CD4-positive, alpha-beta memory T cell (primary cell): Measurements from ENCODE around the gene CNTN4. TPM values are rescaled to one million over a fixed set of nuclear protein-coding genes. Genes with fewer than 3 reads are reported as not detected.
A peak's percentile ranks its signal among the peaks of the same experiment; 100 is the strongest.

ENCODE experiments used
- CTCF ChIA-PET: fragments of 350-600 bp; sonication (Branson Sonifier 250); formaldehyde crosslinking; loops from one replicate; lab custom pipeline; 2021; ENCODE audit warnings: inconsistent platforms; ENCODE audit not compliant: partially characterized antibody; lab: Charles Lee
- POLR2A ChIA-PET: fragments of 350-600 bp; sonication (Branson Sonifier 250); formaldehyde crosslinking; loops from one replicate; lab custom pipeline; 2021; ENCODE audit not compliant: partially characterized antibody; lab: Charles Lee
- DNase-seq, 5 donors: peaks; one replicate each; pipeline versions ENCODE4 v3.0.0 to v3.0.0-alpha.2; 2020 to 2022; ENCODE audit warnings: mixed read lengths in 1 of 5
- H3K27ac ChIP-seq: one replicate; pipeline ENCODE4 v1.7.0; 2013; ENCODE audit warnings: low read depth, low read length
- H3K27me3 ChIP-seq: 2 replicates; pipeline ENCODE4 v1.7.0; 2013; ENCODE audit warnings: mild to moderate bottlenecking, low read length, moderate library complexity; ENCODE audit not compliant: insufficient read depth
- H3K36me3 ChIP-seq: 2 replicates; pipeline ENCODE4 v1.7.0; 2013; ENCODE audit warnings: mild to moderate bottlenecking, low read length, moderate library complexity; ENCODE audit not compliant: insufficient read depth
- H3K4me1 ChIP-seq: 2 replicates; pipeline ENCODE4 v1.7.0; 2013; ENCODE audit warnings: mild to moderate bottlenecking, low read length, moderate library complexity; ENCODE audit not compliant: insufficient read depth
- H3K4me3 ChIP-seq, 2 donors: one replicate each; pipeline ENCODE4 v1.7.0; 2013; ENCODE audit warnings: low read length in 2 of 2, mild to moderate bottlenecking in 1 of 2
- H3K9me3 ChIP-seq, 2 donors: one replicate each; pipeline ENCODE4 v1.7.0; 2013; ENCODE audit warnings: low read length in 2 of 2, control low read depth in 1 of 2; ENCODE audit not compliant: control insufficient read depth in 1 of 2
- H3K27ac Mint-ChIP-seq, 7 donors: one replicate each; pipeline ENCODE4 v1.8.0; 2020 to 2021; ENCODE audit warnings: mixed read lengths in 7 of 7, mild to moderate bottlenecking in 6 of 7, inconsistent platforms in 3 of 7, moderate library complexity in 3 of 7
- H3K27me3 Mint-ChIP-seq, 2 donors: one replicate each; pipeline ENCODE4 v1.8.0; 2020 to 2021; ENCODE audit warnings: mixed read lengths in 2 of 2
- H3K36me3 Mint-ChIP-seq, 2 donors: one replicate each; pipeline ENCODE4 v1.8.0; 2020 to 2021; ENCODE audit warnings: mixed read lengths in 2 of 2, inconsistent platforms in 1 of 2, mild to moderate bottlenecking in 1 of 2
- H3K4me1 Mint-ChIP-seq, 4 donors: one replicate each; pipeline ENCODE4 v1.8.0; 2020 to 2021; ENCODE audit warnings: mixed read lengths in 4 of 4, mild to moderate bottlenecking in 1 of 4
- H3K4me3 Mint-ChIP-seq, 8 donors: one replicate each; pipeline ENCODE4 v1.8.0; 2020 to 2021; ENCODE audit warnings: mixed read lengths in 8 of 8, mild to moderate bottlenecking in 7 of 8, moderate library complexity in 6 of 8, inconsistent platforms in 3 of 8
- H3K9me3 Mint-ChIP-seq, 8 donors: one replicate each; pipeline ENCODE4 v1.8.0; 2020 to 2021; ENCODE audit warnings: mixed read lengths in 8 of 8, mild to moderate bottlenecking in 5 of 8, inconsistent platforms in 3 of 8, moderate library complexity in 1 of 8
- intact Hi-C: fragments of 100-400 bp; cut with micrococcal nuclease; formaldehyde crosslinking; loops from one replicate; pipeline ENCODE4 v1.15.1; 2023
- polyA plus RNA-seq, 2 donors: library from polyadenylated mRNA; unstranded; fragments of 300-500 nt; fragmentation: Illumina TruSeq; gene quantifications; one replicate each; pipeline ENCODE4 v1.2.3, GENCODE V29; 2021
- total RNA-seq, 2 experiments: library from RNA; stranded (reverse); gene quantifications; one replicate each; pipeline ENCODE4 v1.2.3, GENCODE V29; 2021

The CNTN4 gene
- total and polyA plus RNA-seq, 4 experiments from 2014 or later, result not detected

GRCh38 chr3:2092758-2093157 lies 5.9 kb upstream of the CNTN4 start:
- ChIA-PET POLR2A (no interaction called here), CTCF (no interaction called here)
- DNase-seq, result no peak
- H3K36me3 Mint-ChIP-seq, result no peaks in the 10 kb centered on the region
- H3K9me3 ChIP-seq, result no peaks in the 10 kb centered on the region
- no peak overlapping the region for H3K4me3 Mint-ChIP-seq
- H3K27me3 ChIP-seq, result no peaks in the 10 kb centered on the region
- no peaks in the 10 kb centered on the region for H3K4me1 ChIP-seq
- peaks cover 12 to 20% of the 10 kb centered on the region in 2 donors for H3K27me3 Mint-ChIP-seq
- peaks cover 0 to 2% (median under 1%) of the 10 kb centered on the region in 8 donors for H3K9me3 Mint-ChIP-seq
- H3K4me3 ChIP-seq, result no peak overlapping the region
- H3K27ac ChIP-seq, result no peak overlapping the region
- H3K27ac Mint-ChIP-seq, result no peak overlapping the region
- H3K36me3 ChIP-seq, result no peaks in the 10 kb centered on the region
- intact Hi-C loops, result no loop called here
- H3K4me1 Mint-ChIP-seq, result peaks cover 0 to 5% (median 2%) of the 10 kb centered on the region in 4 donors

GRCh38 chr3:2094941-2095340 lies 3.7 kb upstream of the CNTN4 start:
- DNase-seq, result no peak
- Mint-ChIP-seq H3K36me3 (no peaks in the 10 kb centered on the region), H3K27me3 (peaks cover 15 to 25% of the 10 kb centered on the region in 2 donors), H3K9me3 (peaks cover 0 to 3% (median 2%) of the 10 kb centered on the region in 8 donors), H3K27ac (no peak overlapping the region), H3K4me3 (no peak overlapping the region), H3K4me1 (peaks cover 2 to 14% (median 3%) of the 10 kb centered on the region in 4 donors)
- Histone ChIP-seq H3K27ac (no peak overlapping the region), H3K27me3 (no peaks in the 10 kb centered on the region), H3K4me1 (no peaks in the 10 kb centered on the region), H3K4me3 (no peak overlapping the region), H3K36me3 (no peaks in the 10 kb centered on the region), H3K9me3 (no peaks in the 10 kb centered on the region)
- POLR2A ChIA-PET, result no interaction called here
- CTCF ChIA-PET, result no interaction called here
- intact Hi-C loops, result no loop called here

- Histone ChIP-seq H3K27me3 (no peaks in the 10 kb centered on the region), H3K36me3 (no peaks in the 10 kb centered on the region), H3K9me3 (no peaks in the 10 kb centered on the region), H3K4me1 (no peaks in the 10 kb centered on the region), H3K4me3 (no peak overlapping the region), H3K27ac (no peak overlapping the region)
- H3K27me3 Mint-ChIP-seq, result peaks cover 25 to 36% of the 10 kb centered on the region in 2 donors
- H3K36me3 Mint-ChIP-seq, result no peaks in the 10 kb centered on the region
- intact Hi-C loops, result no loop called here
- peaks cover 0 to 4% (median under 1%) of the 10 kb centered on the region in 8 donors for H3K9me3 Mint-ChIP-seq
- POLR2A ChIA-PET, result no interaction called here
- CTCF ChIA-PET, result no interaction called here
- DNase-seq, result no peak
- H3K4me1 Mint-ChIP-seq, result peaks cover 2 to 17% (median 6%) of the 10 kb centered on the region in 4 donors
- no peak overlapping the region for H3K4me3 Mint-ChIP-seq
- no peak overlapping the region for H3K27ac Mint-ChIP-seq
Observed at GRCh38 chr3:2096216-2096615, 2.5 kb upstream of the CNTN4 start.

GRCh38 chr3:2097641-2098191 lies 950 bp upstream of the CNTN4 start:
- Mint-ChIP-seq H3K36me3 (no peaks in the 10 kb centered on the region), H3K9me3 (peaks cover 0 to 4% (median under 1%) of the 10 kb centered on the region in 8 donors), H3K4me1 (peaks cover 2 to 17% (median 6%) of the 10 kb centered on the region in 4 donors), H3K4me3 (peak overlapping the region in 4 of 8 donors; percentile 31 to 74 (median 56)), H3K27ac (no peak overlapping the region), H3K27me3 (peaks cover 31 to 37% of the 10 kb centered on the region in 2 donors)
- intact Hi-C loops, result no loop called here
- H3K4me1 ChIP-seq, result no peaks in the 10 kb centered on the region
- no peaks in the 10 kb centered on the region for H3K27me3 ChIP-seq
- CTCF ChIA-PET, result no interaction called here
- DNase-seq, result no peak
- H3K36me3 ChIP-seq, result no peaks in the 10 kb centered on the region
- POLR2A ChIA-PET, result no interaction called here
- H3K27ac ChIP-seq, result no peak overlapping the region
- no peak overlapping the region for H3K4me3 ChIP-seq
- H3K9me3 ChIP-seq, result no peaks in the 10 kb centered on the region

GRCh38 chr3:2099028-2099671 lies 484 bp downstream of the CNTN4 start:
- CTCF ChIA-PET, result no interaction called here
- intact Hi-C loops, result no loop called here
- Mint-ChIP-seq H3K9me3 (peaks cover 0 to 4% (median 0%) of the 10 kb centered on the region in 8 donors), H3K4me3 (peak overlapping the region in 1 of 8 donors; percentile 24), H3K4me1 (peaks cover 2 to 17% (median 6%) of the 10 kb centered on the region in 4 donors), H3K27me3 (peaks cover 31 to 35% of the 10 kb centered on the region in 2 donors), H3K27ac (no peak overlapping the region), H3K36me3 (no peaks in the 10 kb centered on the region)
- Histone ChIP-seq H3K9me3 (no peaks in the 10 kb centered on the region), H3K36me3 (no peaks in the 10 kb centered on the region), H3K4me3 (no peak overlapping the region), H3K4me1 (no peaks in the 10 kb centered on the region), H3K27me3 (no peaks in the 10 kb centered on the region), H3K27ac (no peak overlapping the region)
- POLR2A ChIA-PET, result no interaction called here
- DNase-seq, result no peak

GRCh38 chr3:2099779-2100191 lies 1.1 kb downstream of the CNTN4 start:
- DNase-seq, result no peak
- no peaks in the 10 kb centered on the region for H3K36me3 Mint-ChIP-seq
- H3K4me3 ChIP-seq, result no peak overlapping the region
- H3K27me3 ChIP-seq, result no peaks in the 10 kb centered on the region
- no peak overlapping the region for H3K27ac ChIP-seq
- peak overlapping the region in 5 of 8 donors; percentile 22 to 63 (median 47) for H3K4me3 Mint-ChIP-seq
- H3K36me3 ChIP-seq, result no peaks in the 10 kb centered on the region
- peaks cover 31 to 35% of the 10 kb centered on the region in 2 donors for H3K27me3 Mint-ChIP-seq
- CTCF ChIA-PET, result no interaction called here
- POLR2A ChIA-PET, result no interaction called here
- H3K27ac Mint-ChIP-seq, result peak overlapping the region in 1 of 7 donors; percentile 12
- peaks cover 0 to 4% (median 0%) of the 10 kb centered on the region in 8 donors for H3K9me3 Mint-ChIP-seq
- H3K9me3 ChIP-seq, result no peaks in the 10 kb centered on the region
- H3K4me1 ChIP-seq, result no peaks in the 10 kb centered on the region
- intact Hi-C loops, result no loop called here
- H3K4me1 Mint-ChIP-seq, result peaks cover 2 to 17% (median 6%) of the 10 kb centered on the region in 4 donors

GRCh38 chr3:2106438-2106837 lies 7.8 kb downstream of the CNTN4 start:
- H3K36me3 ChIP-seq, result no peaks in the 10 kb centered on the region
- intact Hi-C loops, result no loop called here
- POLR2A ChIA-PET, result interaction anchor here (0.6 kb wide), 1 partner anchor 34 kb away, joined by 3 read pairs; no protein-coding TSS in a partner anchor
- no peak overlapping the region for H3K27ac ChIP-seq
- no peak overlapping the region for H3K4me3 ChIP-seq
- Mint-ChIP-seq H3K27me3 (peaks cover 3 to 6% of the 10 kb centered on the region in 2 donors), H3K27ac (no peak overlapping the region), H3K4me1 (no peaks in the 10 kb centered on the region), H3K4me3 (no peak overlapping the region), H3K36me3 (no peaks in the 10 kb centered on the region), H3K9me3 (peaks cover 0 to 17% (median 8%) of the 10 kb centered on the region in 8 donors)
- CTCF ChIA-PET, result no interaction called here
- H3K9me3 ChIP-seq, result no peaks in the 10 kb centered on the region
- no peak for DNase-seq
- H3K4me1 ChIP-seq, result no peaks in the 10 kb centered on the region
- no peaks in the 10 kb centered on the region for H3K27me3 ChIP-seq
